Activated T-helper 1 cell treated with anti-CD3 and anti-CD28 coated beads, Interleukin-12 subunit alpha, Interleukin-12 subunit beta, Interleukin-2, Interleukin-4 antibody, amounts not matched to agents 30 ng/mL and 10 ng/mL and 1 ng/mL, durations not matched to agents 14 hours and 24 hours and 36 hours (primary cell): Measurements from ENCODE around the gene RNF25. TPM values are rescaled to one million over a fixed set of nuclear protein-coding genes. Genes with fewer than 3 reads are reported as not detected.

Source experiments
- DNase-seq: peaks from one replicate; pipeline ENCODE4 v3.0.0; 2021; ENCODE audit warnings: low spot score
- H3K27ac Mint-ChIP-seq: one replicate; pipeline ENCODE4 v1.8.0; 2021; ENCODE audit warnings: mild to moderate bottlenecking, mixed read lengths
- H3K27me3 Mint-ChIP-seq: one replicate; pipeline ENCODE4 v1.8.0; 2022; ENCODE audit warnings: mild to moderate bottlenecking, moderate library complexity, mixed read lengths; ENCODE audit not compliant: insufficient read depth
- H3K36me3 Mint-ChIP-seq: one replicate; pipeline ENCODE4 v1.8.0; 2021; ENCODE audit warnings: low read depth, mixed read lengths
- H3K4me1 Mint-ChIP-seq: one replicate; pipeline ENCODE4 v1.8.0; 2021; ENCODE audit warnings: low read depth, mixed read lengths
- H3K4me3 Mint-ChIP-seq: one replicate; pipeline ENCODE4 v1.8.0; 2021; ENCODE audit warnings: mild to moderate bottlenecking, moderate library complexity, mixed read lengths
- H3K9me3 Mint-ChIP-seq: one replicate; pipeline ENCODE4 v1.8.0; 2021; ENCODE audit warnings: mixed read lengths
- intact Hi-C: fragments of 100-400 bp; cut with micrococcal nuclease; formaldehyde crosslinking; loops from one replicate; pipeline ENCODE4 v1.15.1; 2024
- total RNA-seq: library from RNA; stranded (reverse); gene quantifications from 2 replicates; pipeline ENCODE4 v1.2.3, GENCODE V29; 2022

The RNF25 gene
- total RNA-seq, 1 donor from 2014 or later: 29.1 TPM

GRCh38 chr2:218642786-218643185, 29.0 kb downstream of the RNF25 start:
- H3K36me3 Mint-ChIP-seq: peaks cover 45% of the 10 kb centered on the region
- DNase-seq: no peak
- H3K27ac Mint-ChIP-seq: no peak overlapping the region
- H3K9me3 Mint-ChIP-seq: no peaks in the 10 kb centered on the region
- no peak overlapping the region for H3K4me3 Mint-ChIP-seq
- no peaks in the 10 kb centered on the region for H3K4me1 Mint-ChIP-seq
- intact Hi-C loops: no loop called here
- no peaks in the 10 kb centered on the region for H3K27me3 Mint-ChIP-seq

DNA sequence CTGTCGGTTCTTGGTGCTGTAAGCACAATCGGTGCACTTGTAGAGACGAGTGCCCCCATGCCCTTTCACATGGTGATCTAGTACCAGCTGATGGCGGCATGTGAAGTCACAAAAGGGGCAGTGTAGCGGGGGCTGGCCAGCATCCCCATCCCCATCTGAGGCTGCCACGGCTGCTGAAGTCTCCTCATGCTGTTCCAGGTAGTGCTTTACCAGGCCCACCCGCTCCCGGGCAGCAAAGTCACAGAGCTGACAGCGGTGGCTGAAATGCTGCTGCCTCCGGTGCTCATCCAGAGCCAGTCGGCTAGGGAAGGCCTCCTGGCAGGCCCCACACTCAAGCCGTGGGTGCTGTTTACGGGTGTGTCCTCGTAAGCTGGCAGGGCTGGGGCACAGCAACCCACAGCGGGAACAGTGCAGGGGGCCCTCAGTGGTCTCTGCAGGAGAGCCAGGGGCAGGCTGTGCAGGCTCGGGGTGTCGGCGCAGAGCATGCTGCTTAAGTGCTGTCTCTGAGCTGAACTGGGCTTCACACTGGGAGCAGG, 29.6 kb downstream of the RNF25 start:
- intact Hi-C loops: no loop called here
- no peak for DNase-seq
- peaks cover 44% of the 10 kb centered on the region for H3K36me3 Mint-ChIP-seq
- H3K9me3 Mint-ChIP-seq: no peaks in the 10 kb centered on the region
- H3K4me3 Mint-ChIP-seq: no peak overlapping the region
- no peaks in the 10 kb centered on the region for H3K4me1 Mint-ChIP-seq
- H3K27me3 Mint-ChIP-seq: no peaks in the 10 kb centered on the region
- H3K27ac Mint-ChIP-seq: no peak overlapping the region

DNA sequence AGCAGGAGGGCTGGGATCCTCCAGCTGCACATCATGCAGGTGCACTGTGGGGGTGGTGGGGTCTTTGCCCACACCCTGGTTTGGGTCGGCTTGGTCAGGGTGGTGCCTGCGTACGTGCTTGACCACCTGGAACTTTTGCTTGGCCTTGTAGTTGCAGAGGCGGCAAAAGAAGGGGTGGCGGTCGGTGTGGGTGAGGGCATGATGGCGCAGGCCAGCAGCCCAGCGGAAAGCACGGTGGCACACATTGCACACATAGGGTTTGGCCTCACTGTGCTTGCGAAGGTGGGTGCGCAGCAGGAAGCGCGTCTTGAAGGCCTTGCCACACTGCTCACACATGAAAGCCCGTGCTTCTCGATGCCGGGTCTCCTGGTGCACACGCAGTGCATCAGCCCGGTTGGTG, 33.4 kb downstream of the RNF25 start:
- no peaks in the 10 kb centered on the region for H3K4me1 Mint-ChIP-seq
- intact Hi-C loops: no loop called here
- no peaks in the 10 kb centered on the region for H3K27me3 Mint-ChIP-seq
- no peak for DNase-seq
- peaks cover 45% of the 10 kb centered on the region for H3K36me3 Mint-ChIP-seq
- no peak overlapping the region for H3K4me3 Mint-ChIP-seq
- no peaks in the 10 kb centered on the region for H3K9me3 Mint-ChIP-seq
- no peak overlapping the region for H3K27ac Mint-ChIP-seq

- Mint-ChIP-seq H3K4me1 (no peaks in the 10 kb centered on the region), H3K27ac (no peak overlapping the region), H3K36me3 (peaks cover 37% of the 10 kb centered on the region), H3K9me3 (no peaks in the 10 kb centered on the region), H3K27me3 (no peaks in the 10 kb centered on the region), H3K4me3 (no peak overlapping the region)
- intact Hi-C loops: no loop called here
- no peak for DNase-seq
Observed at GRCh38 chr2:218635719-218636118, 36.1 kb downstream of the RNF25 start.

GRCh38 chr2:218631837-218632236, 40.0 kb downstream of the RNF25 start:
- no peak overlapping the region for H3K27ac Mint-ChIP-seq
- H3K4me1 Mint-ChIP-seq: no peaks in the 10 kb centered on the region
- H3K4me3 Mint-ChIP-seq: no peak overlapping the region

DNA sequence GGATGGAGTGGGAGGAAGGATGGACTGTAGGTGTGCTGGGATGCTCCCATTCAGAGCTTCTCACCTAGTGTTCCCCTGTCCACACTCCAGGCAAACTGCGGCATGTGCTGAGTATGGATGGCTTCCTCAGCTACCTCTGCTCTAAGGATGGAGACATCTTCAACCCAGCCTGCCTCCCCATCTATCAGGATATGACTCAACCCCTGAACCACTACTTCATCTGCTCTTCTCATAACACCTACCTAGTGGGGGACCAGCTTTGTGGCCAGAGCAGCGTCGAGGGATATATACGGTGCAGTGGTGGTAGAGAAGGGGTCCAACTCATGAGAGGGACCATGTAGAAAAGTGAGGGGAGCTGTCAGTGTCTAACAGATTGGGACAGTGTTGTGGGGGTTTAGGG, 43.9 kb downstream of the RNF25 start:
- H3K36me3 Mint-ChIP-seq: no peaks in the 10 kb centered on the region
- intact Hi-C loops: no loop called here
- no peaks in the 10 kb centered on the region for H3K4me1 Mint-ChIP-seq
- DNase-seq: no peak
- no peak overlapping the region for H3K27ac Mint-ChIP-seq
- no peaks in the 10 kb centered on the region for H3K9me3 Mint-ChIP-seq
- H3K27me3 Mint-ChIP-seq: peaks cover 1% of the 10 kb centered on the region
- no peak overlapping the region for H3K4me3 Mint-ChIP-seq

More at GRCh38 chr2:218631837-218632236, 40.0 kb downstream of the RNF25 start:
- intact Hi-C loops: no loop called here
- Mint-ChIP-seq H3K9me3 (no peaks in the 10 kb centered on the region), H3K27me3 (no peaks in the 10 kb centered on the region), H3K36me3 (peaks cover 17% of the 10 kb centered on the region)
- DNase-seq: no peak

- Mint-ChIP-seq H3K27ac (no peak overlapping the region), H3K4me3 (no peak overlapping the region), H3K9me3 (no peaks in the 10 kb centered on the region), H3K36me3 (no peaks in the 10 kb centered on the region), H3K4me1 (no peaks in the 10 kb centered on the region), H3K27me3 (peaks cover 1% of the 10 kb centered on the region)
- intact Hi-C loops: no loop called here
- no peak for DNase-seq
Observed at GRCh38 chr2:218626369-218626768, 45.4 kb downstream of the RNF25 start.

GRCh38 chr2:218623366-218623705, 48.5 kb downstream of the RNF25 start:
- no peak overlapping the region for H3K4me3 Mint-ChIP-seq
- H3K27ac Mint-ChIP-seq: no peak overlapping the region
- H3K9me3 Mint-ChIP-seq: no peaks in the 10 kb centered on the region
- H3K36me3 Mint-ChIP-seq: no peaks in the 10 kb centered on the region
- no peaks in the 10 kb centered on the region for H3K4me1 Mint-ChIP-seq
- no peak for DNase-seq
- H3K27me3 Mint-ChIP-seq: peaks cover 1% of the 10 kb centered on the region
- intact Hi-C loops: no loop called here

DNA sequence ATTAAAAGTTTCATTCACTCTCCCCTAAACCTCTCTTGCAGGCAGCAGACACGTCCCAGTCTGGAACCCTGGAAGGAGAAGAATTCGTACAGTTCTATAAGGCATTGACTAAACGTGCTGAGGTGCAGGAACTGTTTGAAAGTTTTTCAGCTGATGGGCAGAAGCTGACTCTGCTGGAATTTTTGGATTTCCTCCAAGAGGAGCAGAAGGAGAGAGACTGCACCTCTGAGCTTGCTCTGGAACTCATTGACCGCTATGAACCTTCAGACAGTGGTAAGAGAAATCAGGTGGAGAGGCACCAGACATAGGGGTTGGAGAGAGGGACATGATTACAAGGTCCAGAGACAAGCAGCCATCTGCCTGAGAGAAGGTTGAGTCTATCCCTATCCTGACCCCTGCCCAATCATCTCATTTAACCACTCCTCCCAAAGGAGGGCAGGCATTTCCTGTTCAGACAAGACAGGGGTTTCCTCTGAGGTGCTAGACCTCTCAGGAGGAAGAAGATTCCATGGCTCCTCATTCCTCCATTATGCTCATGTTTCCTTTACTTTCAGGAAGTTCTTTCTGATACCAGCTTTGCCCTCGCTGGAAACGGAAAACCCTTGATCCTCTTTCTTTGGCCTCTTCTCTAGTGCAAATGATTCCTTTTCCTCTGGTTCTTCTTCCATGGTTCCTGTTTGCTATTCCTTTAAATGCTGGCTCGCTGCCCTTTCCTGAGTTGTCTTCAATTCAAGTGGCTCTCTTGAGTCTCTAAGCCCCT, 49.0 kb downstream of the RNF25 start:
- peaks cover 1% of the 10 kb centered on the region for H3K27me3 Mint-ChIP-seq
- H3K36me3 Mint-ChIP-seq: no peaks in the 10 kb centered on the region
- no peaks in the 10 kb centered on the region for H3K9me3 Mint-ChIP-seq
- no peak overlapping the region for H3K27ac Mint-ChIP-seq
- no peaks in the 10 kb centered on the region for H3K4me1 Mint-ChIP-seq
- no peak overlapping the region for H3K4me3 Mint-ChIP-seq
- no peak for DNase-seq
- intact Hi-C loops: no loop called here

DNA sequence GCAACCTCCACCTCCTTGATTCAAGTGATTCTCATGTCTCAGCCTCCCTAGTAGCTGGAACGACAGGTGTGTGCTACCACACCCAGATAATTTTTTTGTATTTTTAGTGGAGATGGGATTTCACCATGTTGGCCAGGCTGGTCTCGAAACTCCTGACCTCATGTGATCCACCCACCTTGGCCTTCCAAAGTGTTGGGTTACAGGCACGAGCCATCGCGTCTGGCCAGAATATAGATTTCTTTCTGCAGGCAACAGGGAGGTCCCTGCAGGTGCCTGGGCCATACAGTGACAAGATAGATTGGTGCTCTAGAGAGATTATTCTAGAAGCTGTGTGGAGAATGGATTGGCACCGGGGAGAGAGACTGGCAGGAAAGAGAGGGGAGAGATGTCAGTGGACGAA, 50.8 kb downstream of the RNF25 start:
- H3K36me3 Mint-ChIP-seq: no peaks in the 10 kb centered on the region
- no peak overlapping the region for H3K27ac Mint-ChIP-seq
- DNase-seq: no peak
- no peaks in the 10 kb centered on the region for H3K27me3 Mint-ChIP-seq
- H3K4me3 Mint-ChIP-seq: no peak overlapping the region
- H3K4me1 Mint-ChIP-seq: no peaks in the 10 kb centered on the region
- H3K9me3 Mint-ChIP-seq: no peaks in the 10 kb centered on the region
- intact Hi-C loops: no loop called here

DNA sequence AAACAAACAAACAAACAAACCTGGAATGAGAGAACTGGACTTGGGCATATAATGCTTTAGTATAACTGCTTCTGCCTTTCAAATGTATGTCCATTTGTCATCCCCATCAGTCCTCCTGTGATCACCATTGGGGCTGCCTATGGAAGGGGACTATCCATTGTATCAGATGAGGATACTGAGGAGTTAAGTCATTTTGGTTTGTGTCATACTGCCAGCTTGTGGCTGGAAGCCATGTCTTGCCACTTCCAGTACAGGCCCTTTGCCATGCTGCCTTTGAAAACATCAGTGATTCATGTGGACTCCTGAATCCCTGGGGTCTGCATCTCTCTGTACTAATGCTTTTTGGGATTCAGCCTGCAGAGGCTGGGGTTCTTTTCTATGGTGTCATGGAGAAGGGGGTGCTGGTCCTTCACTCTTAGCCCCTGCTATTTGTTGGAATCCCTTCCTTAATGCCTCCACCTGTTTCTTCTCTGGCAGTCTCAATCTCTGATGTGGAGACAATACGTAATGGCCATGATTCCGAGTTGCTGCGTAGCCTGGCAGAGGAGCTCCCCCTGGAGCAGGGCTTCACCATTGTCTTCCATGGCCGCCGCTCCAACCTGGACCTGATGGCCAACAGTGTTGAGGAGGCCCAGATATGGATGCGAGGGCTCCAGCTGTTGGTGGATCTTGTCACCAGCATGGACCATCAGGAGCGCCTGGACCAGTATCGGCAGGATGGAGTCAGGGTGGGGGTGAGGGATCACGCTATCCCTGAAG, 53.5 kb downstream of the RNF25 start:
- H3K9me3 Mint-ChIP-seq: no peaks in the 10 kb centered on the region
- no peaks in the 10 kb centered on the region for H3K36me3 Mint-ChIP-seq
- H3K27me3 Mint-ChIP-seq: no peaks in the 10 kb centered on the region
- no peak overlapping the region for H3K27ac Mint-ChIP-seq
- no peak for DNase-seq
- intact Hi-C loops: no loop called here
- H3K4me3 Mint-ChIP-seq: no peak overlapping the region
- no peaks in the 10 kb centered on the region for H3K4me1 Mint-ChIP-seq

DNA sequence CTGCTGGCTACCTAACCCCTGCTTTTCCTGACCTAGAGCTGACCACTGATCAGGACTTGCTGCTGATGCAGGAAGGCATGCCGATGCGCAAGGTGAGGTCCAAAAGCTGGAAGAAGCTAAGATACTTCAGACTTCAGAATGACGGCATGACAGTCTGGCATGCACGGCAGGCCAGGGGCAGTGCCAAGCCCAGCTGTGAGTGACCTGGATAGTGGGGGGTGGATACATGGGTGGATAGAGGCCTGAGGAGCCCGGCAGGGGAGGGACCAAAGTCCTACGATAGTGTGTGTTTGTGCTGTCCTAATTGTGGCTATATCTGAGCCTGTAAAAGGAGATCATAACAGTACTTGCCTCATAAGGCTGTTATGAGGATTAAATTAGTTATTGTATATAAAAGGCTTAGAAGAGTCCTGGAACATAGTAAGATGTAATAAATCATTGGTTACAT, 55.9 kb downstream of the RNF25 start:
- intact Hi-C loops: no loop called here
- no peak overlapping the region for H3K27ac Mint-ChIP-seq

More for the DNA sequence above, 55.9 kb downstream of the RNF25 start:
- Mint-ChIP-seq H3K4me3 (no peak overlapping the region), H3K9me3 (no peaks in the 10 kb centered on the region), H3K27me3 (no peaks in the 10 kb centered on the region), H3K4me1 (no peaks in the 10 kb centered on the region), H3K36me3 (no peaks in the 10 kb centered on the region)
- DNase-seq: no peak
